ENCODE measurements around the gene SEMA3A.

GRCh38 chr7:84100866-84101265 lies 93.7 kb downstream of the SEMA3A start:
- TF ChIP-seq, protein P1, sequence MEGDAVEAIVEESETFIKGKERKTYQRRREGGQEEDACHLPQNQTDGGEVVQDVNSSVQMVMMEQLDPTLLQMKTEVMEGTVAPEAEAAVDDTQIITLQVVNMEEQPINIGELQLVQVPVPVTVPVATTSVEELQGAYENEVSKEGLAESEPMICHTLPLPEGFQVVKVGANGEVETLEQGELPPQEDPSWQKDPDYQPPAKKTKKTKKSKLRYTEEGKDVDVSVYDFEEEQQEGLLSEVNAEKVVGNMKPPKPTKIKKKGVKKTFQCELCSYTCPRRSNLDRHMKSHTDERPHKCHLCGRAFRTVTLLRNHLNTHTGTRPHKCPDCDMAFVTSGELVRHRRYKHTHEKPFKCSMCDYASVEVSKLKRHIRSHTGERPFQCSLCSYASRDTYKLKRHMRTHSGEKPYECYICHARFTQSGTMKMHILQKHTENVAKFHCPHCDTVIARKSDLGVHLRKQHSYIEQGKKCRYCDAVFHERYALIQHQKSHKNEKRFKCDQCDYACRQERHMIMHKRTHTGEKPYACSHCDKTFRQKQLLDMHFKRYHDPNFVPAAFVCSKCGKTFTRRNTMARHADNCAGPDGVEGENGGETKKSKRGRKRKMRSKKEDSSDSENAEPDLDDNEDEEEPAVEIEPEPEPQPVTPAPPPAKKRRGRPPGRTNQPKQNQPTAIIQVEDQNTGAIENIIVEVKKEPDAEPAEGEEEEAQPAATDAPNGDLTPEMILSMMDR (IDR thresholded peaks at IDR 0.05), result no peak
- TF ChIP-seq ZFX (IDR thresholded peaks at IDR 0.05; ENCODE audit: borderline replicate concordance), result no peak

Measured in 22Rv1 (cell line).